Stimulated activated CD4-positive, alpha-beta T cell treated with anti-CD3 and anti-CD28 coated beads, TNF-alpha, amount 100 ng/mL, for 4 hours (primary cell): Measurements from ENCODE around the gene HMG20B.

ENCODE experiments used
- DNase-seq, 3 experiments: peaks; one replicate each; pipeline ENCODE4 v3.0.0-alpha.2; 2020; ENCODE audit warnings: low read depth in 3 of 3

Gene HMG20B

GRCh38 chr19:3537101-3537437 is 35.7 kb upstream of the HMG20B start:
- no peak for DNase-seq

- DNase-seq, result no peak
Measured at GRCh38 chr19:3537438-3538240, 35.1 kb upstream of the HMG20B start.

GRCh38 chr19:3538258-3538929 is 34.4 kb upstream of the HMG20B start:
- DNase-seq, result no peak

- no peak for DNase-seq
Measured at GRCh38 chr19:3538965-3539755, 33.6 kb upstream of the HMG20B start, which contains the start of gene TEKTIP1. Gene TEKTIP1 (plus strand): TSS chr19:3539174. CDS start chr19:3539178, 4 bp downstream.

GRCh38 chr19:3539756-3540118 is 33.0 kb upstream of the HMG20B start:
- DNase-seq, result no peak

GRCh38 chr19:3543150-3544057 is 29.3 kb upstream of the HMG20B start:
- no peak for DNase-seq

GRCh38 chr19:3544058-3544376 is 28.7 kb upstream of the HMG20B start:
- DNase-seq, result no peak

GRCh38 chr19:3544742-3545668 is 27.7 kb upstream of the HMG20B start:
- peak; percentile 58 to 71 (median 60) for DNase-seq

- no peak for DNase-seq
Measured at GRCh38 chr19:3545669-3546034, 27.1 kb upstream of the HMG20B start.

- DNase-seq, result no peak
Measured at GRCh38 chr19:3546119-3546518, 26.6 kb upstream of the HMG20B start.

- DNase-seq, result no peak
Measured at GRCh38 chr19:3547301-3547731, 25.4 kb upstream of the HMG20B start.

- no peak for DNase-seq
Measured at GRCh38 chr19:3547767-3548282, 24.9 kb upstream of the HMG20B start.

- DNase-seq, result no peak
Measured at GRCh38 chr19:3548606-3549005, 24.1 kb upstream of the HMG20B start.

GRCh38 chr19:3549816-3550215 is 22.9 kb upstream of the HMG20B start:
- no peak for DNase-seq

- no peak for DNase-seq
Measured at GRCh38 chr19:3550947-3551791, 21.6 kb upstream of the HMG20B start.

- no peak for DNase-seq
Measured at GRCh38 chr19:3551792-3552095, 21.0 kb upstream of the HMG20B start.

- no peak for DNase-seq
Measured at GRCh38 chr19:3554254-3555083, 18.3 kb upstream of the HMG20B start.

GRCh38 chr19:3555653-3556422 is 16.9 kb upstream of the HMG20B start:
- no peak for DNase-seq
